Spleen (tissue), 7 donors: ENCODE results near the gene ZPLD1.

Source experiments
- CTCF ChIP-seq, 11 experiments: fragments of 200-600 bp in 7 of 11; fragments of 450-650 bp in 4 of 11; sonication (generic) in 4 of 11; IDR thresholded peaks in 8 of 11; conservative IDR thresholded peaks in 3 of 11; 1 replicate in 7 of 11; 2 replicates in 4 of 11; pipeline versions ENCODE4 v1.4.0 to v1.8.0; 2016 to 2021; ENCODE audit warnings: antibody characterized with exemption in 11 of 11, inconsistent platforms in 4 of 11, mild to moderate bottlenecking in 1 of 11
- POLR2A ChIP-seq, 3 donors: fragments of 450-650 bp; IDR thresholded peaks; one replicate each; pipeline ENCODE4 v1.5.1; 2017; ENCODE audit warnings: antibody characterized with exemption in 3 of 3, mild to moderate bottlenecking in 1 of 3
- donor health status: DM: no; HTN: no; CAD: no; lungs with moderate emphysema.
- donor health status: DM: no; HTN: no; CAD: no.
- donor health status: DM: no; HTN: no; CAD: no.

GRCh38 chr3:102470066-102470465 is 35.3 kb downstream of the ZPLD1 start:
- TF ChIP-seq POLR2A (IDR thresholded peaks at IDR 0.05) (no peak), CTCF (IDR thresholded peaks at IDR 0.05 in 8 of 11, conservative IDR thresholded peaks at IDR 0.05 in 3 of 11) (no peak)
